ENCODE data around the gene ARL4A.

The ARL4A gene

GRCh38 chr7:12701433-12701832, 14.0 kb downstream of the ARL4A start:
- no peak for DNase-seq (ENCODE audit: low spot score)

GRCh38 chr7:12703881-12704280, 16.4 kb downstream of the ARL4A start:
- DNase-seq (ENCODE audit: low spot score) = no peak

- no peak for DNase-seq (ENCODE audit: low spot score)
Measured at GRCh38 chr7:12705878-12706277, 18.4 kb downstream of the ARL4A start.

GRCh38 chr7:12706900-12707536, 19.6 kb downstream of the ARL4A start:
- no peak for DNase-seq (ENCODE audit: low spot score)

GRCh38 chr7:12708314-12708713, 20.9 kb downstream of the ARL4A start:
- no peak for DNase-seq (ENCODE audit: low spot score)

- DNase-seq (ENCODE audit: low spot score) = no peak
Measured at GRCh38 chr7:12709726-12710502, 22.5 kb downstream of the ARL4A start.

- no peak for DNase-seq (ENCODE audit: low spot score)
Measured at GRCh38 chr7:12711124-12711523, 23.7 kb downstream of the ARL4A start.

GRCh38 chr7:12712236-12712635, 24.8 kb downstream of the ARL4A start:
- peak; percentile 39 for DNase-seq (ENCODE audit: low spot score)

- DNase-seq (ENCODE audit: low spot score) = no peak
Measured at GRCh38 chr7:12713625-12714378, 26.4 kb downstream of the ARL4A start.

GRCh38 chr7:12714379-12714737, 26.9 kb downstream of the ARL4A start:
- no peak for DNase-seq (ENCODE audit: low spot score)

GRCh38 chr7:12715372-12716133, 28.1 kb downstream of the ARL4A start:
- peak; percentile 66 for DNase-seq (ENCODE audit: low spot score)

- no peak for DNase-seq (ENCODE audit: low spot score)
Measured at GRCh38 chr7:12716134-12716681, 28.8 kb downstream of the ARL4A start.

- DNase-seq (ENCODE audit: low spot score) = no peak
Measured at GRCh38 chr7:12716722-12717121, 29.3 kb downstream of the ARL4A start.

- no peak for DNase-seq (ENCODE audit: low spot score)
Measured at GRCh38 chr7:12719141-12719919, 31.9 kb downstream of the ARL4A start.

GRCh38 chr7:12719981-12720865, 32.8 kb downstream of the ARL4A start:
- DNase-seq (ENCODE audit: low spot score) = no peak

- no peak for DNase-seq (ENCODE audit: low spot score)
Measured at GRCh38 chr7:12721286-12721830, 33.9 kb downstream of the ARL4A start.

- DNase-seq (ENCODE audit: low spot score) = no peak
Measured at GRCh38 chr7:12722136-12722535, 34.7 kb downstream of the ARL4A start.

- DNase-seq (ENCODE audit: low spot score) = no peak
Measured at GRCh38 chr7:12722636-12723605, 35.5 kb downstream of the ARL4A start.
